ENCODE results near the gene TMEM163. TPM values are rescaled to one million over a fixed set of nuclear protein-coding genes. Genes with fewer than 3 reads are reported as not detected.

TMEM163 gene
- total and polyA plus RNA-seq, 3 donors from 2014 or later: 24.0 to 44.3 (median 37.3) TPM

DNA sequence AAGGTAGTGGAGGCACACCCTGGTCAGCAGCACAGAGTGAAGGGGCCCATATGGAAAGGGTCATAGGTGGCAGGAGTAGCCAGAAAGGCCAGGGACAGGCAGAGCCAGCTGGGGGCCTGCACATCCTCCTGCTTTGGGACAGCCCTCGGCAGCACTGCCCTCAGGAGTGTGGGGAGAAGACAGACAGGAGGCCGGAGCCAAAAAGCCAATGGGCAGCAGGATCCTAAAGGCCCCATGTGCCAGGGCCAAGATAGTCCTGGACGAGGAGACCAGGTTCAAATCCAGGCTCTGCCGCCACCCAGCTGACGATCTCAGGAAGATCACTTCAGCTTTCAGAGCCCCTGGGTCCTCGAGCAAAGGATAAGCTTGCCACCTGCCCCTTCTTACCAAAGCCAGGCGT, 220.1 kb downstream of the TMEM163 start:
- intact Hi-C loops (cut with DNase I; ENCODE audit: low total_unique reads): no loop called here
- Histone ChIP-seq H3K27ac (no peak overlapping the region), H3K36me3 (ENCODE audit: low read depth, missing control alignments) (no peaks in the 10 kb centered on the region), H3K27me3 (no peaks in the 10 kb centered on the region), H3K9me3 (no peaks in the 10 kb centered on the region), H3K4me3 (no peak overlapping the region), H3K4me1 (peaks cover 3% of the 10 kb centered on the region)
- WGBS, 2 donors: 92 to 95% methylated on average over 7 of the region's 7 CpGs
- DNase-seq: no peak
- TF ChIP-seq POLR2A (IDR thresholded peaks at IDR 0.05): no peak
- TF ChIP-seq, protein P1, sequence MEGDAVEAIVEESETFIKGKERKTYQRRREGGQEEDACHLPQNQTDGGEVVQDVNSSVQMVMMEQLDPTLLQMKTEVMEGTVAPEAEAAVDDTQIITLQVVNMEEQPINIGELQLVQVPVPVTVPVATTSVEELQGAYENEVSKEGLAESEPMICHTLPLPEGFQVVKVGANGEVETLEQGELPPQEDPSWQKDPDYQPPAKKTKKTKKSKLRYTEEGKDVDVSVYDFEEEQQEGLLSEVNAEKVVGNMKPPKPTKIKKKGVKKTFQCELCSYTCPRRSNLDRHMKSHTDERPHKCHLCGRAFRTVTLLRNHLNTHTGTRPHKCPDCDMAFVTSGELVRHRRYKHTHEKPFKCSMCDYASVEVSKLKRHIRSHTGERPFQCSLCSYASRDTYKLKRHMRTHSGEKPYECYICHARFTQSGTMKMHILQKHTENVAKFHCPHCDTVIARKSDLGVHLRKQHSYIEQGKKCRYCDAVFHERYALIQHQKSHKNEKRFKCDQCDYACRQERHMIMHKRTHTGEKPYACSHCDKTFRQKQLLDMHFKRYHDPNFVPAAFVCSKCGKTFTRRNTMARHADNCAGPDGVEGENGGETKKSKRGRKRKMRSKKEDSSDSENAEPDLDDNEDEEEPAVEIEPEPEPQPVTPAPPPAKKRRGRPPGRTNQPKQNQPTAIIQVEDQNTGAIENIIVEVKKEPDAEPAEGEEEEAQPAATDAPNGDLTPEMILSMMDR (IDR thresholded peaks at IDR 0.05): no peak

DNA sequence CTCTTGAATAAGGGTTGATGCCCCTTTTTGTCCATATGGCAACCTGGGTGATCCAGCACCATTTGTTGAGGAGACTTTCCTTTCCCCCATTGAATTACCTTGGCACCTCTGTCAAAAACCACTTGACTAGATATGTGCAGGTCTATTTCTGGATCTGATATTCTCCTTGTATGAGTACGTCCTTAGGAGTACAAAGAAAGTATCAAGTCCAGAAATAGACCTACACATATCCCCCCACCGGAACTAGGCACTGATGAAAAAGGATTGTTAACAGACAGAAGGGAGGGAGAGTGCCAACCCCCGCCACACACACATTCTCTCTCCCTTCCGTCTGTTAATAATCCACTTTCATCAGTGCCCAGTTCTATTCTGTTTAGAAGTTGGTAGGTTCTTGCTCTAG, 225.0 kb downstream of the TMEM163 start:
- Histone ChIP-seq H3K4me3 (no peak overlapping the region), H3K9me3 (no peaks in the 10 kb centered on the region), H3K27ac (no peak overlapping the region), H3K27me3 (no peaks in the 10 kb centered on the region), H3K36me3 (ENCODE audit: low read depth, missing control alignments) (no peaks in the 10 kb centered on the region), H3K4me1 (peaks cover 3% of the 10 kb centered on the region)
- intact Hi-C loops (cut with DNase I; ENCODE audit: low total_unique reads): no loop called here
- DNase-seq: no peak
- no peak for TF ChIP-seq POLR2A (IDR thresholded peaks at IDR 0.05)
- TF ChIP-seq, protein P1 (IDR thresholded peaks at IDR 0.05): no peak
- 69 to 84% methylated on average over 4 of the region's 4 CpGs for WGBS, 2 donors

DNA sequence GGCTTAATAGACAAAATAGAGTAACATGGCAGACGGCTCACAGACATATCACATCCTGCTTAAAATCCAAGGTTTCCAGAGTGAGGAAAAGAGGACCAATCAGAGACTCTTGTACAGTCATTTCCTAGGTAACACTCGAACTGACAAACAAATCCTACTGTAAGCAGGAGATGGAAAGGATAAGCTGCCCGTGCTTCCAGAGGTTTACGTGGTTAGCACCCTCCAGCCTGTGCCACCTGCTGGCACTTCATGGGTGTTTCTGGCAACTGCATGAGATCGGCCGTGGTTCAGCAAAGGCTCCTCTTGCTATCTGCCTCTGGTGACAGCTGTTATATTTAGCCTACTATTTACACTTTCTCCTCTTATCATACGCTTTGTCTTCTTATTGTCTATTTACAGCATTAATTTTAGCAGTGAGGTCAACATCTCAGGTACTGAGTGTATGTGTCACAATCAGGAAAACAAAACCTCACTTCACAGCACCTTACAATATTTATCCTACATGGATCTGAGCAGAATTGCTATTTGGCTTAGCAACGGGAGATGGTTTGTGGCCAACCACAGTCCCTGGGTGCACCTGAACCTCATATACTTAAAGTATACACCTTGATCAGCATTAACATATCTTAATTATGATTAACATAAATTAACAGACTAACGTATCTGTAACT, 226.9 kb downstream of the TMEM163 start:
- no peak for DNase-seq

DNA sequence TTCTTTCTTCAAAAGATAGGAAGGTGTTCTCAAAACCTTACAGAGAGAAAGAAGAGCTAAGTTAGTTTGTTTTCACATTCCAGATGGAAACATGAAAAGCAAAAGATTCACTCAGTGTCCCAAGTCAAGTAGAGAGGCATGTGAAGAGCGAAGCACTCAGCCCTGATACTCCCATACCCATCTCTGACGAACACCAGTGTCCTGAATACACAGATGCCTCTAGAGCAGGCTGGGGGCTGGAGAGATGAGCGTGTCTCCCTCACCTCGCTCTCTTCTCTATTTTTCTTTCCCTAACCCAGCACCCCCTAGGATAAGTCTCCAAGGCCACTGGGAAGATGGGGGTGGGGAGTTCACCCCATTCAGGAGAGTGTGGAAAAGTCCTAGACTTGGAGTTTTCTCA, 227.8 kb downstream of the TMEM163 start:
- peak overlapping the region in 1 of 2 donors; percentile 31 for H3K27ac ChIP-seq
- H3K27me3 ChIP-seq: no peaks in the 10 kb centered on the region
- no peak overlapping the region for H3K4me3 ChIP-seq
- TF ChIP-seq, protein P1 (IDR thresholded peaks at IDR 0.05): no peak
- no peak for TF ChIP-seq POLR2A (IDR thresholded peaks at IDR 0.05)
- WGBS, 2 donors: 56 to 68% methylated on average over 4 of the region's 4 CpGs
- no peaks in the 10 kb centered on the region for H3K9me3 ChIP-seq
- DNase-seq: peak; percentile 46
- H3K36me3 ChIP-seq (ENCODE audit: low read depth, missing control alignments): no peaks in the 10 kb centered on the region
- intact Hi-C loops (cut with DNase I; ENCODE audit: low total_unique reads): no loop called here
- H3K4me1 ChIP-seq: no peaks in the 10 kb centered on the region

More for the DNA sequence above, 226.9 kb downstream of the TMEM163 start:
- H3K27me3 ChIP-seq: no peaks in the 10 kb centered on the region
- WGBS, 2 donors: 58 to 59% methylated on average over 9 of the region's 9 CpGs
- H3K4me1 ChIP-seq: peaks cover 3% of the 10 kb centered on the region
- no peak for TF ChIP-seq POLR2A (IDR thresholded peaks at IDR 0.05)
- TF ChIP-seq, protein P1 (IDR thresholded peaks at IDR 0.05): no peak
- no peak overlapping the region for H3K4me3 ChIP-seq
- H3K9me3 ChIP-seq: no peaks in the 10 kb centered on the region
- no peak overlapping the region for H3K27ac ChIP-seq
- no peaks in the 10 kb centered on the region for H3K36me3 ChIP-seq (ENCODE audit: low read depth, missing control alignments)
- intact Hi-C loops (cut with DNase I; ENCODE audit: low total_unique reads): no loop called here

DNA sequence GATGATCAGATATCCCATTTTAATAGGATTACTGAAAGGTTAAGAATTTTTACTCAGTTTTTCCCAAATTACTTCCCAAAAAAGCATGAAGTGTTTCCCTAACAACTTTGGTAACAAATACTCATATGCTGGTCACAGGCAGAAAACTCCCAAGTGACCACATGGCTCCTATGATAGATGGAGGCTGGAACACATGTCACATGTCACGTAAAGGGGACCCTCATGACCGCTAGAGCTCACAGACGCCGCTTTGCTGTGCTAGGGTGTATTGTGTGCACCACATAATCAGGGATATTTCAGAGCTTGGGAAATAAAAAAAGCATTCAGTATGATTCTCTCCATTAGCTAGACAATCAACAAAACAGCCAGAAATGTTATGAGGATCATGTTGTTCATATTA, 228.2 kb downstream of the TMEM163 start:
- TF ChIP-seq, protein P1 (IDR thresholded peaks at IDR 0.05): no peak
- TF ChIP-seq POLR2A (IDR thresholded peaks at IDR 0.05): no peak
- Histone ChIP-seq H3K27ac (peak overlapping the region; percentile 27 to 31), H3K9me3 (no peaks in the 10 kb centered on the region), H3K36me3 (ENCODE audit: low read depth, missing control alignments) (no peaks in the 10 kb centered on the region), H3K27me3 (no peaks in the 10 kb centered on the region), H3K4me1 (no peaks in the 10 kb centered on the region), H3K4me3 (no peak overlapping the region)
- intact Hi-C loops (cut with DNase I; ENCODE audit: low total_unique reads): no loop called here
- DNase-seq: no peak
- 85 to 90% methylated on average over 4 of the region's 4 CpGs for WGBS, 2 donors
